Choroid plexus epithelial cell (primary cell): ENCODE data around the gene VGF.

Experiments
- DNase-seq: peaks from one replicate; pipeline ENCODE4 v3.0.0-alpha.2; 2010; ENCODE audit warnings: low read depth
- H3K4me3 ChIP-seq: 2 replicates; pipeline ENCODE4 v1.5.1; 2011; ENCODE audit warnings: low read depth, mild to moderate bottlenecking, control low read depth, low read length, moderate library complexity
- TF ChIP-seq, protein P1 (sequence below): conservative IDR thresholded peaks from 2 replicates; pipeline ENCODE4 v1.5.1; 2011; ENCODE audit warnings: low read depth, mild to moderate bottlenecking, control low read depth, inconsistent platforms, low read length, moderate library complexity

The VGF gene

DNA sequence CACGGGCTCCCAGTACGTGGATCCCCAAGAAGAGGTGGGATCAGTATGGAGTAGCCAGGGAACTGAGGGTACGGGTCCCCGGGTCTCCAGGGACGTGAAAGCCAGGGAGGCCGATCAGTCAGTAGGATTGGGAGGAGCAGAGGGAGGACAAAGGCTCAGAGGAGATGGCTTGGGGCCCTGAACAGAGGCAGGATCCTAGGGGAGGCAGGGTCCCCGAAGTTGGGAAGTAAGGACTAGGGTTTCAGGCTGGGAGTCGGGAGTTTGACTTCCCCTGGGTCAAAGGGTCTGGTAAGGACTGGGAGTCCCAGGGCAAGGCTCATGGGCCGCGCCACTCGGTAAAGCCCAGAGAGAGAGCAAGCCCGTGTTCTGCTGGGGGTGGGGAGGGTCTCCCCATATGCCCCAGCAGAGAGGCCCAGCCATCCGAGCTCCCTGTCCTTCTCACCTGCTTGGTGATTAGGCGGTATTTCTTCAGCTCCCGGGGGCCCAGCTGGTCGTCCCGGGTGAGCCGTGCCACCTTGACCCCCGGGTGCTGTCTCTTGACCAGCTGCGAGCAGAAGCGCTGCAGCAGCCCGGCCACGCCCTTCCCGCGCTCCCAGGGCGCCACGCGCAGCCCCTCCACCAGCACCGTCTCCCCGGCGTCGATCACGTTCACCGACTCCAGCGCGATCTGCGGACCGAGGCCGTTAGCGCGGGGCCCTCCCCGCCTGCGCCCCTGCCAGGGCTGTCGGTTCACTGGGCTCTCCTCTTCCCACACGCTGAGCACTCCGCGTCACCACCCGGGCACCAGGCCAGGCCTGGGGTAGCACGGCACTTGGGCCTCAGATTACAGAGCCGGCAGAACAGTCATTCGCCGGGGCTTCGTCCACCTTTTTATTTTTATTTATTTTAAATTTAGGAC, 7.7 kb upstream of the VGF start:
- H3K4me3 ChIP-seq, result peak overlapping the region; percentile 32

DNA sequence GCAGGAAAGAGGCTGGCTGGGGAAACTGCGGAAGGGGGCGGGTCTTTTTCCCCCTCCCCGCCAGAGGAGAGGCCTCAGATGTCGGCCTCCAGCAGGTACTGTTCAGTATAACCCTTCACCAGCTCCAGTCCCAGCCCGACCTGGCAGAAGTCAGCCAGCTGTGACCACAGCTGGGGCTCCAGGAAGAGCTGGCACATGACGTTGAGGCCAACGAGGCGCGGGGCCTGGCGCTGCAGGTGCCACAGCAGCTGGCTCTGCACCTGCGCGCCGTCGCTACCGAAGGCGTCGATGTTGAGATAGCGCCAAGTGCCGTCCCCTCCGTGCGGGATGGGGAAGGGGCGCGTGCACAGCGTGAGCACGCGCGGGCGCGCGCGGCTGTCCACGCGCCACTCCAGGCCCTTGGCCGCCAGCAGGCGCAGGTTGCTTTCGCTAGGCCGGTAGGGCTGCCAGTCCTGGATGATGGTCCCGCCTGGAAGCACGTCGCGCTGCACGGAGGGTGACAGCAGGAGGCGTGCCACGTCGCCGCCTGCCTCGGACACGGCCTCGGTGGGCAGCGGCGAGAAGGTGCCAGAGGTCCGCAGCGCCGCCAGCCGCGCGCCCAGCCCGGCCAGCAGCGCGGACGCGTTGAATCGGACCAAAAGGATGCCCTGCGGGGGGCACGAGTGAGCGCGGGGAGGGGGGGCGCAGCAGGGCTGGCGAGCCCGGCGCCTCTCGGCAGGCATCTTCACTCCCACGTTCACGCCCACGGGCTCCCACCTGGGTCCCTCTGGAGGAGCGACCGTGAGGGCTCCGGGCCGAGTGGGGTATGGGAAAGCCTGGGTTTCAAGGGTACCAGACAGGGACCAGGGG, 6.9 kb upstream of the VGF start:
- no peak for DNase-seq
- no peak overlapping the region for H3K4me3 ChIP-seq
- TF ChIP-seq, protein P1, sequence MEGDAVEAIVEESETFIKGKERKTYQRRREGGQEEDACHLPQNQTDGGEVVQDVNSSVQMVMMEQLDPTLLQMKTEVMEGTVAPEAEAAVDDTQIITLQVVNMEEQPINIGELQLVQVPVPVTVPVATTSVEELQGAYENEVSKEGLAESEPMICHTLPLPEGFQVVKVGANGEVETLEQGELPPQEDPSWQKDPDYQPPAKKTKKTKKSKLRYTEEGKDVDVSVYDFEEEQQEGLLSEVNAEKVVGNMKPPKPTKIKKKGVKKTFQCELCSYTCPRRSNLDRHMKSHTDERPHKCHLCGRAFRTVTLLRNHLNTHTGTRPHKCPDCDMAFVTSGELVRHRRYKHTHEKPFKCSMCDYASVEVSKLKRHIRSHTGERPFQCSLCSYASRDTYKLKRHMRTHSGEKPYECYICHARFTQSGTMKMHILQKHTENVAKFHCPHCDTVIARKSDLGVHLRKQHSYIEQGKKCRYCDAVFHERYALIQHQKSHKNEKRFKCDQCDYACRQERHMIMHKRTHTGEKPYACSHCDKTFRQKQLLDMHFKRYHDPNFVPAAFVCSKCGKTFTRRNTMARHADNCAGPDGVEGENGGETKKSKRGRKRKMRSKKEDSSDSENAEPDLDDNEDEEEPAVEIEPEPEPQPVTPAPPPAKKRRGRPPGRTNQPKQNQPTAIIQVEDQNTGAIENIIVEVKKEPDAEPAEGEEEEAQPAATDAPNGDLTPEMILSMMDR, result no peak

More for the DNA sequence above, 7.7 kb upstream of the VGF start:
- DNase-seq, result peak; percentile 77
- TF ChIP-seq, protein P1, result no peak

DNA sequence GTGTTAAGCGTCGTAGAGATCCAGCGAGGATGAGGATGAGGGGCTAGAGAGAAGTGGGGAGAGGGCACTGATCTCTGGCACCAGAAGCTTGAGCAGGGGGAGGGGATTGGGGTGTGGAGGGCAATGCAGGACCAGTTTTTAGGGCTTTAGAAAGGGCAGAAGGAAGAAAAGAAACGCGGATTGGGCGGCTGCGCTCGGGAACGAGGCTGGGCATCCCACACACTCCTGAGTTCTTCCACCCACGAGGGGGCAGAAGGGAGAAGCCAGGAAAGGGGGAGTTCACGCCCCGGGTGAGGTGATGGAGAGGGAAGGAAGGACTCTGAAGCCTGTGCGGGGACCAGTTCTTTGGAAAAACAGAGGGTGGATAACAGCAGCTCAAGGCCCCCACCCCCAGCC, 6.1 kb upstream of the VGF start:
- TF ChIP-seq, protein P1, result peak; percentile 53
- H3K4me3 ChIP-seq, result no peak overlapping the region
- DNase-seq, result no peak

DNA sequence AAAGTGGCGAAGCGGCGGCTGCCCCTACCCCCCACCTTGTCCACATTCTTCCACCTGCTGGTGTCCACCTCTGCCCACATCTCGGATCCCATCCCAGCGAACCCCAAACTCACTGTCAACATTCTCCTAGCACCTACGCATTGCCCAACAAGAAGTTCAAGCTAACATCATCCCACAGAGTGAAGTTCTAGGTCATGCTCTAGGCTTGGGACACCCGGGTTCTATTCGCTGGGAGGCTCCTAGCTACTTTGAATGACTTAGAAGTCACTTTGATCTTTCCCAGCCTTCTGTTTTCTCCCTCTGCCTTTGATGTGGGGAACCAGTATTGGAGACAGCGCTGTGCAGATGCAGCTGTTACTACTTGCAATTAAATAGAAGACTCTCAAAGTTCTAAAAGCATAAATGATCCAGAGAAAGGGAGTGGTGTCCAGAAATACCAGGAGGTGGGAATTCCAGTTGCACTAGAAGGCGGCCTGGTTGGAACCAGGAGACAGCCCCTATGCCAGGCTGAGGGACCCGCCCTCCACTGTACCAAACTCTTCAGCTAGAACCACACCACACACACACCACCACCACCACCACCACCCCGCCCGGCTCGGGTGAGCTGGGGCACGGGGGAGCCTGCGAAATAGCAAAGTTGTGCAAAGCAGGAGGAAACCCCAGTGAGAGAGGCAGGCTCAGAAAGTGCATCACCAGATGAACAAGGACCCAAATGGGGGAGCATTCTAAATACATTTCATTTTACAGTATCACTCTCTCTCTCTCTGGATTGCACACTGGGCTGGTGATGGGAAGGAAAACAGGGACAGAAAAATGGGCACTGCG, 5.5 kb upstream of the VGF start:
- no peak overlapping the region for H3K4me3 ChIP-seq
- TF ChIP-seq, protein P1, result no peak
- no peak for DNase-seq

DNA sequence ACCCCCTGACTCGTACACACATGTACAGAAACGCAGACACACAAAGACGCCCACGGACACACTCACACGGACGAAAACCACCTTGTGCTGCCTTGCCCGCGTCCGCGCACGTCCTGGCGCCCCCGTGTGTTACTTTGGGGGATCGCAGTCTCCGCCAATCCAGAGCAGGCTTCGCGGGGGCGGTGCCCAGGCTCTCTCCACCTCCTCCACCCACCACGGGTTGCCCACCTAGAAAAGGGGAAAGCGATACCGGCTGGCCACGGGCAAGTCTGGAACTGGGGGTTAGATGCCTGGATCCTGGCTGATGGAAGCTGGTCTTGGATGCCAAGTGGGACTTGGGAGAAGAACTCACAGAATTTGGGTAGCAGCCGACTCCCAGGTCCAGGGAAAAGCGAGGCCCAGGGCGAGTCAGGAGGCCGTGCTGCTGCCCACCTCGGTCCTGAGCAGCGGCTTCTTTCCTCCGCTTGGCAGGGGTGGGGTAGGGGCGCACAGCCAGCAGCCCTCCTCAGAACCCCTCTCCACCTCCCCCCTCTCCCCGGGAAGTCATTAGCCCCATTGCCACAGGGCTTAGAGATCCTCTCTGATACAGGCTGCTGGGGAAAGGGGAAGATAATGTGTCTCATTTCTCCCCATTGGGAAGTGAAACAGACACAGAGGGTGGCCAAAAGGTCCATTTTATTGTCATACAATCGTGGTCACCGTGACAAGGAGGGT, 4.6 kb upstream of the VGF start:
- TF ChIP-seq, protein P1, result peak; percentile 94
- peak; percentile 66 for DNase-seq
- H3K4me3 ChIP-seq, result no peak overlapping the region
